ENCODE results near the gene MPL.

DNA sequence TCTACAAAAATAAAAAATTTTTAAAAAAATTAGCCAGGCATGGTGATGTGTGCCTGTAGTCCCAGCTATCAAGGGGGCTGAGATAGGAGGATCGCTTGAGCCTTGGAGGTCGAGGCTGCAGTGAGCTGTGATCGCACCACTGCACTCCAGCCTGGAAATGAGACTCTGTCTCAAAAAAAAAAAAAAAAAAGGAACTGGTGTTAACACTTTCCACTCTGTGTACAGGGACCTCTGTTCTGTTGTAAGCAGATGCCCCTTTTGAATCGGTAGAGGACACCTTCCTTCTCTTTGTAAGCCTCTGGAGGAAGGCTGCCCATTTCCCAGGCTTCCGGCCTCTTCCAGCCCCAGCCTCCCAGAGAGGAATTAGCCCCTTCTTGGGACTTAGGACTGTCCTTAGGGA lies 44.9 kb upstream of the MPL start:
- TF ChIP-seq, protein P1, sequence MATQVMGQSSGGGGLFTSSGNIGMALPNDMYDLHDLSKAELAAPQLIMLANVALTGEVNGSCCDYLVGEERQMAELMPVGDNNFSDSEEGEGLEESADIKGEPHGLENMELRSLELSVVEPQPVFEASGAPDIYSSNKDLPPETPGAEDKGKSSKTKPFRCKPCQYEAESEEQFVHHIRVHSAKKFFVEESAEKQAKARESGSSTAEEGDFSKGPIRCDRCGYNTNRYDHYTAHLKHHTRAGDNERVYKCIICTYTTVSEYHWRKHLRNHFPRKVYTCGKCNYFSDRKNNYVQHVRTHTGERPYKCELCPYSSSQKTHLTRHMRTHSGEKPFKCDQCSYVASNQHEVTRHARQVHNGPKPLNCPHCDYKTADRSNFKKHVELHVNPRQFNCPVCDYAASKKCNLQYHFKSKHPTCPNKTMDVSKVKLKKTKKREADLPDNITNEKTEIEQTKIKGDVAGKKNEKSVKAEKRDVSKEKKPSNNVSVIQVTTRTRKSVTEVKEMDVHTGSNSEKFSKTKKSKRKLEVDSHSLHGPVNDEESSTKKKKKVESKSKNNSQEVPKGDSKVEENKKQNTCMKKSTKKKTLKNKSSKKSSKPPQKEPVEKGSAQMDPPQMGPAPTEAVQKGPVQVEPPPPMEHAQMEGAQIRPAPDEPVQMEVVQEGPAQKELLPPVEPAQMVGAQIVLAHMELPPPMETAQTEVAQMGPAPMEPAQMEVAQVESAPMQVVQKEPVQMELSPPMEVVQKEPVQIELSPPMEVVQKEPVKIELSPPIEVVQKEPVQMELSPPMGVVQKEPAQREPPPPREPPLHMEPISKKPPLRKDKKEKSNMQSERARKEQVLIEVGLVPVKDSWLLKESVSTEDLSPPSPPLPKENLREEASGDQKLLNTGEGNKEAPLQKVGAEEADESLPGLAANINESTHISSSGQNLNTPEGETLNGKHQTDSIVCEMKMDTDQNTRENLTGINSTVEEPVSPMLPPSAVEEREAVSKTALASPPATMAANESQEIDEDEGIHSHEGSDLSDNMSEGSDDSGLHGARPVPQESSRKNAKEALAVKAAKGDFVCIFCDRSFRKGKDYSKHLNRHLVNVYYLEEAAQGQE (IDR thresholded peaks at IDR 0.05): no peak
- no peak for TF ChIP-seq CTCF (IDR thresholded peaks at IDR 0.05; ENCODE audit: low read depth, low read length, missing input control)
- no peak for TF ChIP-seq JUND (IDR thresholded peaks at IDR 0.05)
- TF ChIP-seq GABPA (IDR thresholded peaks at IDR 0.05 in 1 of 2, conservative IDR thresholded peaks at IDR 0.05 in 1 of 2): no peak
